BJ (cell line): ENCODE measurements around the gene MARCKSL1. TPM values are rescaled to one million over a fixed set of nuclear protein-coding genes. Genes with fewer than 3 reads are reported as not detected.
A peak's percentile ranks its signal among the peaks of the same experiment; 100 is the strongest.

Experiments
- CTCF ChIA-PET: fragments of 350-600 bp; formaldehyde crosslinking; extraction: SDS; loops from one replicate; lab custom pipeline; 2021; ENCODE audit warnings: antibody characterized with exemption, inconsistent platforms; lab: Yijun Ruan, JAX
- POLR2A ChIA-PET: fragments of 300-600 bp; sonication (Branson Sonifier 250); formaldehyde crosslinking; extraction: SDS; loops from one replicate; lab custom pipeline; 2021; ENCODE audit warnings: antibody characterized with exemption; lab: Charles Lee
- DNase-seq: peaks from one replicate; pipeline ENCODE4 v3.0.0-alpha.2; 2011; ENCODE audit warnings: low read depth
- H3K27me3 ChIP-seq: 2 replicates; pipeline ENCODE4 v1.6.0; 2011; ENCODE audit warnings: low read length; ENCODE audit not compliant: control insufficient read depth, insufficient read depth
- H3K36me3 ChIP-seq: 2 replicates; pipeline ENCODE4 v1.5.1; 2011; ENCODE audit warnings: low read length; ENCODE audit not compliant: control insufficient read depth, insufficient read depth
- H3K4me3 ChIP-seq: 2 replicates; pipeline ENCODE4 v1.5.1; 2011; ENCODE audit warnings: low read depth, mild to moderate bottlenecking, control low read depth, low read length
- polyA minus RNA-seq: library from RNA; depleted of rRNA, polyadenylated mRNA; stranded (reverse); fragments of >200 nt; gene quantifications from 2 replicates; pipeline ENCODE4 v1.2.3, GENCODE V29; 2011; rRNA and poly(A)+ RNA removed
- polyA plus RNA-seq: library from polyadenylated mRNA; depleted of rRNA; stranded (reverse); fragments of >200 nt; gene quantifications from 2 replicates; pipeline ENCODE4 v1.2.3, GENCODE V29; 2011; rRNA removed
- TF ChIP-seq, protein P1 (sequence below): IDR thresholded peaks from 2 replicates; pipeline ENCODE4 v1.5.1; 2011; ENCODE audit warnings: low read depth, mild to moderate bottlenecking, control low read depth, inconsistent platforms, low read length, moderate library complexity; ENCODE audit not compliant: insufficient read depth

The MARCKSL1 gene
- 41.3 and 52.0 TPM in 2 replicates for polyA plus RNA-seq
- 15.6 and 17.8 TPM in 2 replicates for polyA minus RNA-seq

DNA sequence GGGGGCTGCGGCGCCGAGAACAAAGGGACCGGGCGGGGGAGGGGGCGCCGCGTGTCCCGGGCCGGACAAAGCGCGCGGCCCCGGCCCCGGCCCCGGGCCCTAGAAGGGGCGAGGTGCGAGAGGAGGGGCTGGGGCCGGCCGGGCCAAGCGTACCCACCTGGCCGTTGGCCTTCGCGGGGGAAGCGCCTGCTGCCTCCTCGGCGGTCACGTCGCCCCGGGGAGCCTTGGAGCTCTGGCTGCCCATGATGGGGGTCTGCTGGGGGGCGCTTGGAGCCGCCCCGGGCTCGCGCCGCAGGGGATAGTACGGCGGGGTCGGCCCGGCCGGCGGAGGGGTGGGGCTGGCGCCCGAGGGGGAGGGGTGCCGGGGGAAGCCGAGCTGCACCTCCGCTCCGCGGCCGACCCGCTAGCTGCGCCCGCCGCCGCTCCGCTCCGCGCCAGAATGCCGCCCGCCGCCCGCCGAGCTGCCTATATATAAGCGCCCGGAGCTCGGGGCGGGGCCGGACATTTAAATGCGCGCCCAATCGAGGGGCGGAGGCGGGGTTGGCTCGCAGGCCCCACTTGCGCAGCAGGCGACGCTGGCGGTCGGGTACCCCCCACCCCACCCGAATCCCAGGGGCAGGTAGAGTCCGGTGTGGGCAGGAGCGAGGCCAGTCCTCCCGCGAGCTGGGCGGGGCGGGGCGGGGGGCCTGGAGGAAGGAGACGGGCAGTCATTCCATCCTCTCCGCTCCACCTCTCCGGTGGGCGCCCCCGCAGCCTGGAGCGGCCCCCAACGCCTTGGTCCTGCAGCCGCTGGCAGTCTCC is at the start of gene MARCKSL1:
Gene MARCKSL1 (minus strand): TSS at position 444 of the 801 bp plus-strand sequence. CDS start 200 bp downstream, at position 244.
- Histone ChIP-seq H3K4me3 (peak within 1 kb of the TSS; percentile 61), H3K27me3 (no peaks in the 10 kb centered on the region), H3K36me3 (peaks cover 11% of the 10 kb centered on the region)
- DNase-seq: no peak
- ChIA-PET CTCF (interaction anchor here (0.6 to 2.2 kb wide), 11 partner anchors 10 to 185 kb away, joined by 3 to 8 read pairs (median 4); partner anchors contain the start of gene IQCC), POLR2A (interaction anchor here (0.6 to 1.2 kb wide), 6 partner anchors 15 to 463 kb away, joined by 3 to 17 read pairs (median 4); no protein-coding TSS in a partner anchor)
- TF ChIP-seq, protein P1, sequence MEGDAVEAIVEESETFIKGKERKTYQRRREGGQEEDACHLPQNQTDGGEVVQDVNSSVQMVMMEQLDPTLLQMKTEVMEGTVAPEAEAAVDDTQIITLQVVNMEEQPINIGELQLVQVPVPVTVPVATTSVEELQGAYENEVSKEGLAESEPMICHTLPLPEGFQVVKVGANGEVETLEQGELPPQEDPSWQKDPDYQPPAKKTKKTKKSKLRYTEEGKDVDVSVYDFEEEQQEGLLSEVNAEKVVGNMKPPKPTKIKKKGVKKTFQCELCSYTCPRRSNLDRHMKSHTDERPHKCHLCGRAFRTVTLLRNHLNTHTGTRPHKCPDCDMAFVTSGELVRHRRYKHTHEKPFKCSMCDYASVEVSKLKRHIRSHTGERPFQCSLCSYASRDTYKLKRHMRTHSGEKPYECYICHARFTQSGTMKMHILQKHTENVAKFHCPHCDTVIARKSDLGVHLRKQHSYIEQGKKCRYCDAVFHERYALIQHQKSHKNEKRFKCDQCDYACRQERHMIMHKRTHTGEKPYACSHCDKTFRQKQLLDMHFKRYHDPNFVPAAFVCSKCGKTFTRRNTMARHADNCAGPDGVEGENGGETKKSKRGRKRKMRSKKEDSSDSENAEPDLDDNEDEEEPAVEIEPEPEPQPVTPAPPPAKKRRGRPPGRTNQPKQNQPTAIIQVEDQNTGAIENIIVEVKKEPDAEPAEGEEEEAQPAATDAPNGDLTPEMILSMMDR: no peak

DNA sequence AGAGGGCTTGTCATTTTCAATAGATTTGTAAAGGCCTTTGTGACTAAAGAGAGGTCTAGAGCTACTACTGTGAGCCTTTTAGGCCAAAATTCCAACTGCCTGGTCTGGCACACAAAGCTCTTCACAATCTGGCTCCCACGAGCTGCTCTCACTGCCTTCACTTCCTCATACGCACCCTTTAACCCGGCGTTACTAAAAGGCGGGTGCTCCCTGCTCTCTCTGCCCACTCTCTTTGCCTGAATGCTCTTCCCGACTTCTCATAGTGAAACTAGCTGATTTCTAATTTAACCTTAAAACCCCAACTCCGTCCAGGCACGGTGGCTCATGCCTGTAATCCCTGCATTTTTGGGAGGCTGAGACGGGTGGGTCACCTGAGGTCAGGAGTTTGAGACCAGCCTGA is 44.0 kb upstream of the MARCKSL1 start:
- peaks cover 49% of the 10 kb centered on the region for H3K36me3 ChIP-seq
- CTCF ChIA-PET: no interaction called here
- H3K27me3 ChIP-seq: no peaks in the 10 kb centered on the region
- DNase-seq: no peak
- POLR2A ChIA-PET: no interaction called here
- TF ChIP-seq, protein P1: no peak
- no peak overlapping the region for H3K4me3 ChIP-seq

- CTCF ChIA-PET: no interaction called here
- TF ChIP-seq, protein P1: no peak
- Histone ChIP-seq H3K27me3 (no peaks in the 10 kb centered on the region), H3K36me3 (peaks cover 48% of the 10 kb centered on the region), H3K4me3 (no peak overlapping the region)
- POLR2A ChIA-PET: no interaction called here
- DNase-seq: no peak
These were observed 41.6 kb upstream of the MARCKSL1 start for GRCh38 chr1:32377541-32378220.

DNA sequence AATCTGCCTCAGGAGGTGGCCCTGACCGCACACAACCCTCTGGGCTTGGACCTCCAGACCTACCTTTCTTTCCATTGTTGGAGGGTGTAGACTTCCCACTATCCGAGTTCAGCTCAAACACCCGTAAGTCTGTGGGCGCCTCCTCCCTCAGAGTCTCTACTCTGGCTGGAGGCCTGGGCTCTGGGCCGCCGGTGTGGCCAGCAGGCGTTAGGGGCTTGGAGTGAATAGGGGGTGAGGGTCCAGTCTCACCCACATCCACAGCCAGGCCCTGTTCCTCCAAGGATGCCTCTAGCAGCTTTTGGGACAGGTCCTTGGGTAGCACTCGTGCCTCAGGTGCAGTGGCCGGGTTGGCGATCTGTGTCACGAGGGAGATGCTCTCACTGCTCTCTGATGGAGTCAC is 40.2 kb upstream of the MARCKSL1 start:
- TF ChIP-seq, protein P1: no peak
- H3K27me3 ChIP-seq: no peaks in the 10 kb centered on the region
- H3K36me3 ChIP-seq: peaks cover 55% of the 10 kb centered on the region
- no peak overlapping the region for H3K4me3 ChIP-seq
- ChIA-PET POLR2A (no interaction called here), CTCF (no interaction called here)
- no peak for DNase-seq
